Astrocyte (in vitro differentiated cells and primary cell): Measurements from ENCODE around the gene NLRP12.

Experiments
- CTCF ChIP-seq: IDR thresholded peaks from 2 replicates; pipeline ENCODE4 v1.5.1; 2011; ENCODE audit warnings: low read depth, mild to moderate bottlenecking, inconsistent platforms, low read length, moderate library complexity; ENCODE audit not compliant: insufficient read depth
- EZH2 ChIP-seq: IDR thresholded peaks from 2 replicates; pipeline ENCODE4 v1.6.1; 2012; ENCODE audit warnings: mild to moderate bottlenecking, low read length, inconsistent platforms; ENCODE audit not compliant: insufficient read depth

DNA sequence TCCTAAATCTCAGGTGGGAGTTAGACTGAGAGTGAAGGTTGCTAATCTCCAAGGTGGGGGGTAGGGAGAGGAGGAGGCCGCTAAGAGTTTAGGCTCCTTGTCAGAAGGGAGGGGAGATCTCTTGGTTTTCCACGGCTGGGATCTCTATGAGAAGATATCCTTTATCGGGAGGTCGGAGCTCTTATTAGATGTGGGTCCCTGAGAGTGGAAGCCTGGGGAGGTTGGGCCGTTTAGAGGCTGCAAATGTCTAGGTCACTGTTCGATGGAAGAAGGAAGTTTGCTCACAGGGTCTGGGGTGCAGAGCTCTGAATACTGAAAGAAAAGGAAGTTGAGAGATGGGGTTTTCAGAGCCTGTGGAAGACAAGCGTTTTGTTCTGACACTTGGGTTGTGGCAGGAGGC lies 47.3 kb upstream of the NLRP12 start:
- no peak for TF ChIP-seq CTCF
- no peak for TF ChIP-seq EZH2
